ENCODE data around the gene BTNL8. TPM values are rescaled to one million over a fixed set of nuclear protein-coding genes. Genes with fewer than 3 reads are reported as not detected.
A peak's percentile ranks its signal among the peaks of the same experiment; 100 is the strongest.

The BTNL8 gene
- total RNA-seq, 1 experiment from 2014 or later: not detected

DNA sequence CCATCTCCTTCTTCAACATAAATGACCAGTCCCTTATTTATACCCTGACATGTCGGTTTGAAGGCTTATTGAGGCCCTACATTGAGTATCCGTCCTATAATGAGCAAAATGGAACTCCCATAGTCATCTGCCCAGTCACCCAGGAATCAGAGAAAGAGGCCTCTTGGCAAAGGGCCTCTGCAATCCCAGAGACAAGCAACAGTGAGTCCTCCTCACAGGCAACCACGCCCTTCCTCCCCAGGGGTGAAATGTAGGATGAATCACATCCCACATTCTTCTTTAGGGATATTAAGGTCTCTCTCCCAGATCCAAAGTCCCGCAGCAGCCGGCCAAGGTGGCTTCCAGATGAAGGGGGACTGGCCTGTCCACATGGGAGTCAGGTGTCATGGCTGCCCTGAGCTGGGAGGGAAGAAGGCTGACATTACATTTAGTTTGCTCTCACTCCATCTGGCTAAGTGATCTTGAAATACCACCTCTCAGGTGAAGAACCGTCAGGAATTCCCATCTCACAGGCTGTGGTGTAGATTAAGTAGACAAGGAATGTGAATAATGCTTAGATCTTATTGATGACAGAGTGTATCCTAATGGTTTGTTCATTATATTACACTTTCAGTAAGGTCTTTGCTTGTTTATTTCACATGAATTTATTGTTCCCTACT is 51.5 kb downstream of the BTNL8 start:
- ATAC-seq (peak; percentile 81), DNase-seq (peak; percentile 91)
- Histone ChIP-seq H4K20me1 (ENCODE audit: low read length) (no peaks in the 10 kb centered on the region), H3K36me3 (ENCODE audit: low read depth, low read length) (no peaks in the 10 kb centered on the region), H3K79me2 (ENCODE audit: low read length) (no peaks in the 10 kb centered on the region), H3K9me2 (replicated peaks; ENCODE audit: low read length) (no peaks in the 10 kb centered on the region), H3K9me3 (ENCODE audit: low read length) (no peaks in the 10 kb centered on the region), H3K4me2 (ENCODE audit: low read length) (peak overlapping the region; percentile 32; the same call in 1 of the 2 replicates), H3K27ac (ENCODE audit: low read length) (peak overlapping the region; percentile 42), H3K27me3 (ENCODE audit: low read length) (no peaks in the 10 kb centered on the region), H3F3A (ENCODE audit: low read length, unreplicated experiment) (no peaks in the 10 kb centered on the region), H3K4me3 (ENCODE audit: low read length) (no peak overlapping the region), H3K9ac (ENCODE audit: low read length) (no peak overlapping the region), H3K4me1 (ENCODE audit: insufficient read depth, low read length) (peaks cover 13% of the 10 kb centered on the region), H2AFZ (ENCODE audit: low read length) (peak overlapping the region; percentile 66)
- ChIA-PET CTCF (no interaction called here), POLR2A (ENCODE audit: unreplicated experiment) (no interaction called here)
- no TSS peak for BruUV-seq (replicated peaks)
- no peak for TF ChIP-seq EZH2 (IDR thresholded peaks at IDR 0.05; ENCODE audit: low read length, unreplicated experiment)
- TF ChIP-seq CTCF (conservative IDR thresholded peaks at IDR 0.05; ENCODE audit: low read depth, low read length): no peak
- TF ChIP-seq EZH2phosphoT487 (IDR thresholded peaks at IDR 0.05; ENCODE audit: borderline replicate concordance, low read length): no peak
- intact Hi-C loops (cut with micrococcal nuclease): no loop called here

GRCh38 chr5:180959661-180960060 is 60.7 kb downstream of the BTNL8 start:
- TF ChIP-seq EZH2 (IDR thresholded peaks at IDR 0.05; ENCODE audit: low read length, unreplicated experiment): no peak
- no peak for TF ChIP-seq EZH2phosphoT487 (IDR thresholded peaks at IDR 0.05; ENCODE audit: borderline replicate concordance, low read length)
- TF ChIP-seq CTCF (conservative IDR thresholded peaks at IDR 0.05; ENCODE audit: low read depth, low read length): no peak
- Histone ChIP-seq H3K79me2 (ENCODE audit: low read length) (no peaks in the 10 kb centered on the region), H3F3A (ENCODE audit: low read length, unreplicated experiment) (no peaks in the 10 kb centered on the region), H3K4me3 (ENCODE audit: low read length) (no peak overlapping the region), H3K4me2 (ENCODE audit: low read length) (no peak overlapping the region), H4K20me1 (ENCODE audit: low read length) (no peaks in the 10 kb centered on the region), H3K9ac (ENCODE audit: low read length) (no peak overlapping the region), H3K4me1 (ENCODE audit: insufficient read depth, low read length) (no peaks in the 10 kb centered on the region), H3K27ac (ENCODE audit: low read length) (no peak overlapping the region), H3K27me3 (ENCODE audit: low read length) (no peaks in the 10 kb centered on the region; the same call in 1 of the 2 replicates), H3K9me3 (ENCODE audit: low read length) (no peaks in the 10 kb centered on the region), H3K9me2 (replicated peaks; ENCODE audit: low read length) (no peaks in the 10 kb centered on the region), H2AFZ (ENCODE audit: low read length) (no peak overlapping the region), H3K36me3 (ENCODE audit: low read depth, low read length) (no peaks in the 10 kb centered on the region)
- ATAC-seq (no peak), DNase-seq (no peak)
- intact Hi-C loops (cut with micrococcal nuclease): no loop called here
- ChIA-PET CTCF (no interaction called here), POLR2A (ENCODE audit: unreplicated experiment) (no interaction called here)
- BruUV-seq (replicated peaks): no TSS peak

GRCh38 chr5:180960209-180960608 is 61.2 kb downstream of the BTNL8 start:
- Histone ChIP-seq H3K4me3 (ENCODE audit: low read length) (no peak overlapping the region), H3K4me1 (ENCODE audit: insufficient read depth, low read length) (no peaks in the 10 kb centered on the region), H3K9me2 (replicated peaks; ENCODE audit: low read length) (no peaks in the 10 kb centered on the region), H3K9ac (ENCODE audit: low read length) (no peak overlapping the region), H3K79me2 (ENCODE audit: low read length) (no peaks in the 10 kb centered on the region), H4K20me1 (ENCODE audit: low read length) (no peaks in the 10 kb centered on the region), H3F3A (ENCODE audit: low read length, unreplicated experiment) (no peaks in the 10 kb centered on the region), H3K9me3 (ENCODE audit: low read length) (no peaks in the 10 kb centered on the region), H3K27me3 (ENCODE audit: low read length) (no peaks in the 10 kb centered on the region; the same call in 1 of the 2 replicates), H2AFZ (ENCODE audit: low read length) (no peak overlapping the region), H3K36me3 (ENCODE audit: low read depth, low read length) (no peaks in the 10 kb centered on the region), H3K4me2 (ENCODE audit: low read length) (no peak overlapping the region), H3K27ac (ENCODE audit: low read length) (no peak overlapping the region)
- CTCF ChIA-PET: no interaction called here
- TF ChIP-seq CTCF (conservative IDR thresholded peaks at IDR 0.05; ENCODE audit: low read depth, low read length) (no peak), EZH2 (IDR thresholded peaks at IDR 0.05; ENCODE audit: low read length, unreplicated experiment) (no peak), EZH2phosphoT487 (IDR thresholded peaks at IDR 0.05; ENCODE audit: borderline replicate concordance, low read length) (no peak)
- BruUV-seq (replicated peaks): no TSS peak
- POLR2A ChIA-PET (ENCODE audit: unreplicated experiment): no interaction called here
- intact Hi-C loops (cut with micrococcal nuclease): no loop called here
- ATAC-seq (no peak), DNase-seq (no peak)

Measured in PC-3 (cell line).